ENCODE results near the gene TAS1R2. TPM values are rescaled to one million over a fixed set of nuclear protein-coding genes. Genes with fewer than 3 reads are reported as not detected.
A peak's percentile ranks its signal among the peaks of the same experiment; 100 is the strongest.

Gene TAS1R2
- total and polyA plus RNA-seq, 2 of the 4 experiments (the other 2 are of a cell fraction): not detected

DNA sequence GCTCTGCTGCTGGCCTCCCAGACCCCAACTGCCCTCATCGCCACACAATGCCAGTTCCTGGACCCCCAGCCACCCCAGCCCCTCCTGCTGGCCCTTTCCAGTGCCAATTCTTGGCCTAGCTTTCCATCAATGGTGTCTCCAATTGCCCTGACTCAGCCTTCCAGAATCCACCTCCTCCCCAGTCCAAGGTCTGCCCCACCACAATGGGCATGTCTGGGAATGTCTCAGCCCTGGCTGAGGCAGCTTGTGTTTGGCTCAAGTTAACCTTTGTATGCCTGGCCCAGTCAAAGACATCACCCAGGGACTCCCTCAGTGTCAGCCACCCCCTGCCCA lies 26.5 kb upstream of the TAS1R2 start:
- TF ChIP-seq, protein P1, sequence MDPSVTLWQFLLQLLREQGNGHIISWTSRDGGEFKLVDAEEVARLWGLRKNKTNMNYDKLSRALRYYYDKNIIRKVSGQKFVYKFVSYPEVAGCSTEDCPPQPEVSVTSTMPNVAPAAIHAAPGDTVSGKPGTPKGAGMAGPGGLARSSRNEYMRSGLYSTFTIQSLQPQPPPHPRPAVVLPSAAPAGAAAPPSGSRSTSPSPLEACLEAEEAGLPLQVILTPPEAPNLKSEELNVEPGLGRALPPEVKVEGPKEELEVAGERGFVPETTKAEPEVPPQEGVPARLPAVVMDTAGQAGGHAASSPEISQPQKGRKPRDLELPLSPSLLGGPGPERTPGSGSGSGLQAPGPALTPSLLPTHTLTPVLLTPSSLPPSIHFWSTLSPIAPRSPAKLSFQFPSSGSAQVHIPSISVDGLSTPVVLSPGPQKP (IDR thresholded peaks at IDR 0.05; ENCODE audit: borderline replicate concordance, low read depth, low read length): no peak
- TF ChIP-seq MXI1 (IDR thresholded peaks at IDR 0.05; ENCODE audit: borderline replicate concordance, low read depth, low read length): no peak
- TF ChIP-seq FOS (IDR thresholded peaks at IDR 0.05; ENCODE audit: low read depth, low read length): no peak
- TF ChIP-seq MAFK (IDR thresholded peaks at IDR 0.05; ENCODE audit: low read depth, low read length): peak; percentile 49; the same call in 1 of the 2 replicates
- TF ChIP-seq NFE2L2 (IDR thresholded peaks at IDR 0.05; ENCODE audit: low read depth, low read length): no peak
- no peak for TF ChIP-seq RAD21 (IDR thresholded peaks at IDR 0.05; ENCODE audit: low read length)
- TF ChIP-seq POLR2A (IDR thresholded peaks at IDR 0.05; ENCODE audit: low read depth, low read length): no peak
- TF ChIP-seq MAZ (IDR thresholded peaks at IDR 0.05; ENCODE audit: borderline replicate concordance, low read depth, low read length): peak; percentile 47; the same call in 1 of the 2 replicates
- TF ChIP-seq, protein P2, sequence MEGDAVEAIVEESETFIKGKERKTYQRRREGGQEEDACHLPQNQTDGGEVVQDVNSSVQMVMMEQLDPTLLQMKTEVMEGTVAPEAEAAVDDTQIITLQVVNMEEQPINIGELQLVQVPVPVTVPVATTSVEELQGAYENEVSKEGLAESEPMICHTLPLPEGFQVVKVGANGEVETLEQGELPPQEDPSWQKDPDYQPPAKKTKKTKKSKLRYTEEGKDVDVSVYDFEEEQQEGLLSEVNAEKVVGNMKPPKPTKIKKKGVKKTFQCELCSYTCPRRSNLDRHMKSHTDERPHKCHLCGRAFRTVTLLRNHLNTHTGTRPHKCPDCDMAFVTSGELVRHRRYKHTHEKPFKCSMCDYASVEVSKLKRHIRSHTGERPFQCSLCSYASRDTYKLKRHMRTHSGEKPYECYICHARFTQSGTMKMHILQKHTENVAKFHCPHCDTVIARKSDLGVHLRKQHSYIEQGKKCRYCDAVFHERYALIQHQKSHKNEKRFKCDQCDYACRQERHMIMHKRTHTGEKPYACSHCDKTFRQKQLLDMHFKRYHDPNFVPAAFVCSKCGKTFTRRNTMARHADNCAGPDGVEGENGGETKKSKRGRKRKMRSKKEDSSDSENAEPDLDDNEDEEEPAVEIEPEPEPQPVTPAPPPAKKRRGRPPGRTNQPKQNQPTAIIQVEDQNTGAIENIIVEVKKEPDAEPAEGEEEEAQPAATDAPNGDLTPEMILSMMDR (conservative IDR thresholded peaks at IDR 0.05; ENCODE audit: low read depth, low read length): no peak
- TF ChIP-seq RCOR1 (IDR thresholded peaks at IDR 0.05; ENCODE audit: insufficient replicate concordance, low read length): no peak
- TF ChIP-seq, protein P3, sequence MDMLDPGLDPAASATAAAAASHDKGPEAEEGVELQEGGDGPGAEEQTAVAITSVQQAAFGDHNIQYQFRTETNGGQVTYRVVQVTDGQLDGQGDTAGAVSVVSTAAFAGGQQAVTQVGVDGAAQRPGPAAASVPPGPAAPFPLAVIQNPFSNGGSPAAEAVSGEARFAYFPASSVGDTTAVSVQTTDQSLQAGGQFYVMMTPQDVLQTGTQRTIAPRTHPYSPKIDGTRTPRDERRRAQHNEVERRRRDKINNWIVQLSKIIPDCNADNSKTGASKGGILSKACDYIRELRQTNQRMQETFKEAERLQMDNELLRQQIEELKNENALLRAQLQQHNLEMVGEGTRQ (IDR thresholded peaks at IDR 0.05; ENCODE audit: low read depth, low read length): no peak
- Histone ChIP-seq H4K20me1 (ENCODE audit: insufficient read depth, low read length) (no peaks in the 10 kb centered on the region; the same call in none of the 2 replicates), H3K4ac (ENCODE audit: low read depth, low read length) (no peak overlapping the region), H3K14ac (replicated peaks; ENCODE audit: low read depth, low read length) (0 out of 2 replicates have a peak overlapping the region, but pooled peaks have one; percentile 40), H3K9me1 (ENCODE audit: insufficient read depth, low read length) (peaks cover 5% of the 10 kb centered on the region), H3K79me1 (ENCODE audit: low read depth in 1 of 2, low read length in 2 of 2) (no peaks in the 10 kb centered on the region), H4K5ac (ENCODE audit: low read depth, low read length) (peak overlapping the region; percentile 26; the same call in 1 of the 2 replicates), H2AFZ (replicated peaks; ENCODE audit: low read length, poor library complexity) (peak overlapping the region; percentile 70), H3K23ac (ENCODE audit: low read depth, low read length) (no peak overlapping the region), H3K18ac (ENCODE audit: low read depth, low read length) (no peak overlapping the region), H3K27ac (ENCODE audit: insufficient read depth, low read length) (no peak overlapping the region), H4K8ac (ENCODE audit: low read depth in 2 of 2, low read length in 2 of 2) (no peak overlapping the region), H2AK5ac (ENCODE audit: low read depth, low read length) (peak overlapping the region; percentile 80), H2BK20ac (ENCODE audit: low read depth, low read length) (no peak overlapping the region), H2BK15ac (ENCODE audit: low read depth, low read length) (no peak overlapping the region; the same call in 2 of the 3 replicates), H4K91ac (ENCODE audit: insufficient read depth, low read depth, low read length) (no peak overlapping the region; the same call in 1 of the 2 replicates), H3K56ac (ENCODE audit: extremely low read depth, insufficient read depth, low read length) (no peak overlapping the region), H2AK9ac (replicated peaks; ENCODE audit: low read depth, low read length, poor library complexity) (peak overlapping the region; percentile 74), H2BK120ac (ENCODE audit: low read depth, low read length) (no peak overlapping the region), H3K4me1 (ENCODE audit: control insufficient read depth, insufficient read depth, low read length) (peaks cover 9% of the 10 kb centered on the region), H3K9ac (ENCODE audit: low read depth, low read length) (no peak overlapping the region), H3K27me3 (ENCODE audit: control insufficient read depth, insufficient read depth, low read length) (no peaks in the 10 kb centered on the region), H3K4me3 (ENCODE audit: insufficient read depth, low read depth, low read length) (no peak overlapping the region), H3K4me2 (ENCODE audit: low read depth, low read length) (no peak overlapping the region), H2BK5ac (ENCODE audit: low read depth, low read length, poor library complexity, severe bottlenecking) (peak overlapping the region; percentile 27), H3K36me3 (ENCODE audit: control insufficient read depth, insufficient read depth, low read length) (peaks cover 3% of the 10 kb centered on the region; the same call in 1 of the 2 replicates), H3K9me3 (ENCODE audit: control insufficient read depth, insufficient read depth, low read length) (no peaks in the 10 kb centered on the region)
- DNase-seq (peak; percentile 59), ATAC-seq (ENCODE audit: low read depth) (peak; percentile 31)
- POLR2A ChIA-PET (ENCODE audit: unreplicated experiment): interaction anchor here (0.6 kb wide), 1 partner anchor 75 kb away, joined by 5 read pairs; no protein-coding TSS in a partner anchor
- dilution Hi-C loops (cut with HindIII; ENCODE audit: low sequenced_read_pairs, unreplicated experiment): no loop called here
- BruUV-seq (replicated peaks): no TSS peak
- CTCF ChIA-PET: interaction anchor here (1.5 kb wide), 1 partner anchor 10 kb away, joined by 4 read pairs; no protein-coding TSS in a partner anchor
- intact Hi-C loops (cut with micrococcal nuclease): no loop called here
- in situ Hi-C loops (cut with MboI; ENCODE audit: low sequenced_read_pairs): no loop called here
- 100% methylated on average over 1 of the region's 1 CpG; no CpG with 5 or more reads in 1 of the 2 experiments for WGBS, 2 experiments (ENCODE audit: extremely low coverage in 2 of 2, insufficient read length in 1 of 2)
